ENCODE data around the gene DLK2. TPM values are rescaled to one million over a fixed set of nuclear protein-coding genes. Genes with fewer than 3 reads are reported as not detected.

Gene DLK2
- total RNA-seq, 1 donor from 2014 or later, result 2.5 TPM

DNA sequence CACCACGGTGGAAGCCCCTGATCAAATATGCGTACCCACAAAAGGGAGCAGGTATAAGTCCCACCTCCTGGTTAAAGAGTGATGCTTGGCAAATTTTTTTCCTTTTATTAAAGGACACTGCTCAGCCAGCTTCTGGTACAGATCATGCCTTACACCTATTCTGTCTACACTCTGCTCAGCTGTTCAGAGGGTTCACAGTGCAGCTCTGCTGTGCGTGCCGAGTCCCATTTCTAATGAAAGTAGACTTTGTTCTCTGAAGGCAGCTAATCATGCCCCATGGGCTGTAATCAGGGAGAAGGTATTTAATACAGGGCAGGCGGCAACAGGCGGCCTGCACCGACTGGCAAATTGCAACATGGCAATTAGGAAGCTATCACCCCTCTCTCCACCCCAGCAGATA lies 38.5 kb upstream of the DLK2 start:
- Mint-ChIP-seq H3K9me3 (no peaks in the 10 kb centered on the region), H3K27ac (no peak overlapping the region), H3K4me3 (ENCODE audit: low read depth) (no peak overlapping the region), H3K36me3 (ENCODE audit: low read depth) (peaks cover 11% of the 10 kb centered on the region), H3K4me1 (ENCODE audit: low read depth) (peaks cover 11% of the 10 kb centered on the region), H3K27me3 (ENCODE audit: low read depth) (no peaks in the 10 kb centered on the region)
- no peak for DNase-seq (ENCODE audit: low spot score)
- intact Hi-C loops (cut with micrococcal nuclease), result no loop called here

GRCh38 chr6:43493230-43493629 lies 37.9 kb upstream of the DLK2 start:
- Mint-ChIP-seq H3K36me3 (ENCODE audit: low read depth) (peaks cover 6% of the 10 kb centered on the region), H3K4me3 (ENCODE audit: low read depth) (no peak overlapping the region), H3K27me3 (ENCODE audit: low read depth) (no peaks in the 10 kb centered on the region), H3K27ac (no peak overlapping the region), H3K4me1 (ENCODE audit: low read depth) (peaks cover 11% of the 10 kb centered on the region), H3K9me3 (no peaks in the 10 kb centered on the region)
- DNase-seq (ENCODE audit: low spot score), result no peak
- intact Hi-C loops (cut with micrococcal nuclease), result no loop called here

DNA sequence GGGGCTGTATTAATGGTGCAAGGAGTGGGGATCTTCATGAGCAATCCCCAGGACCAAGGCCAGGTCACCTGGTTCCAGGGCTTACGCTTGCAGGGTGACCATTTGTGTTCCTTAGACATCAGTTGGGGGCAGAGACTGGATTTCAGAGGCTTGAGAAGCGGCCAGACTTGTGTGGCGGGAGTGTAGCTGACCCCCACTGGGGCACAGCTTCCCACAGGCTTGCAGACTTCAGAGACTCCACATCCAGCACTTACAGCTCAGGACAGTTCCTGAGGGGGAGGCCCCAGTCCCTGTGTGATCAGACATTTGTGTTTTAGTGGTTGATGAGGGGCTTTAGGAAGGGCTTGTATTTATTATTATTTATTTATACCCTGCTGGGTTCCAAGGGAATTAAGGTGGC lies 37.3 kb upstream of the DLK2 start:
- no peak for DNase-seq (ENCODE audit: low spot score)
- Mint-ChIP-seq H3K9me3 (no peaks in the 10 kb centered on the region), H3K27ac (no peak overlapping the region), H3K27me3 (ENCODE audit: low read depth) (no peaks in the 10 kb centered on the region), H3K4me3 (ENCODE audit: low read depth) (no peak overlapping the region), H3K36me3 (ENCODE audit: low read depth) (peaks cover 4% of the 10 kb centered on the region), H3K4me1 (ENCODE audit: low read depth) (peaks cover 11% of the 10 kb centered on the region)
- intact Hi-C loops (cut with micrococcal nuclease), result no loop called here

- no peak for DNase-seq (ENCODE audit: low spot score)
- Mint-ChIP-seq H3K27ac (no peak overlapping the region), H3K4me1 (ENCODE audit: low read depth) (peaks cover 11% of the 10 kb centered on the region), H3K9me3 (no peaks in the 10 kb centered on the region), H3K27me3 (ENCODE audit: low read depth) (no peaks in the 10 kb centered on the region), H3K36me3 (ENCODE audit: low read depth) (peaks cover 4% of the 10 kb centered on the region), H3K4me3 (ENCODE audit: low read depth) (no peak overlapping the region)
- intact Hi-C loops (cut with micrococcal nuclease), result no loop called here
Measured at GRCh38 chr6:43491750-43492661, 36.7 kb upstream of the DLK2 start.

DNA sequence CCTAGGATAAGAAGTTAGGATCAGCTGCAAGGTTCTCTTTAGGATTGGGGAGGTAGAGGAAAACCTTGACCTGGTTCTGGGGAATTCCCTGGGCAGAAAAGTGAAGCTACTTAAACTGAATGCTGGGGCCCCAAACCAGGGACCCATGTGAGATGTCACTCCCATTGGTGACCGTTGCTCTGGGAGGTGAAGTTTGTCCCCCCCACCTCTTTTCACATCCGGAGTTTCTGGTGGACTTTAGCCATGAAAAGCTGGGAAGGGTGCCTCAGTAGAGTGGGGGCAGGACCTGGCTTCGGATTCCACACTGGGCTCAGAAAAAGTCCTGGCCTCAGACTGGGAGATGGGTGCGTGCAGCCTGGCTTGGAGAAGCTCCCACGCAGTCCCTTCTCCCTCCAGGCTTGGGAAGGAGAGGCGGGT lies 35.2 kb upstream of the DLK2 start:
- no peak overlapping the region for H3K27ac Mint-ChIP-seq
- peaks cover 11% of the 10 kb centered on the region for H3K4me1 Mint-ChIP-seq (ENCODE audit: low read depth)
- no peaks in the 10 kb centered on the region for H3K9me3 Mint-ChIP-seq

GRCh38 chr6:43489277-43490072 lies 34.1 kb upstream of the DLK2 start:
- no peak overlapping the region for H3K27ac Mint-ChIP-seq
- no peaks in the 10 kb centered on the region for H3K27me3 Mint-ChIP-seq (ENCODE audit: low read depth)
- H3K4me3 Mint-ChIP-seq (ENCODE audit: low read depth), result no peak overlapping the region
- intact Hi-C loops (cut with micrococcal nuclease), result no loop called here
- H3K9me3 Mint-ChIP-seq, result no peaks in the 10 kb centered on the region
- H3K4me1 Mint-ChIP-seq (ENCODE audit: low read depth), result peaks cover 6% of the 10 kb centered on the region
- DNase-seq (ENCODE audit: low spot score), result no peak
- peaks cover 4% of the 10 kb centered on the region for H3K36me3 Mint-ChIP-seq (ENCODE audit: low read depth)

More for the DNA sequence above, 35.2 kb upstream of the DLK2 start:
- DNase-seq (ENCODE audit: low spot score), result no peak
- H3K27me3 Mint-ChIP-seq (ENCODE audit: low read depth), result no peaks in the 10 kb centered on the region
- peaks cover 4% of the 10 kb centered on the region for H3K36me3 Mint-ChIP-seq (ENCODE audit: low read depth)
- intact Hi-C loops (cut with micrococcal nuclease), result no loop called here
- H3K4me3 Mint-ChIP-seq (ENCODE audit: low read depth), result no peak overlapping the region

- H3K9me3 Mint-ChIP-seq, result no peaks in the 10 kb centered on the region
- intact Hi-C loops (cut with micrococcal nuclease), result no loop called here
- H3K4me3 Mint-ChIP-seq (ENCODE audit: low read depth), result no peak overlapping the region
- no peak overlapping the region for H3K27ac Mint-ChIP-seq
- DNase-seq (ENCODE audit: low spot score), result no peak
- peaks cover 6% of the 10 kb centered on the region for H3K4me1 Mint-ChIP-seq (ENCODE audit: low read depth)
- H3K27me3 Mint-ChIP-seq (ENCODE audit: low read depth), result no peaks in the 10 kb centered on the region
- H3K36me3 Mint-ChIP-seq (ENCODE audit: low read depth), result peaks cover 4% of the 10 kb centered on the region
Measured at GRCh38 chr6:43488667-43489276, 33.4 kb upstream of the DLK2 start.

DNA sequence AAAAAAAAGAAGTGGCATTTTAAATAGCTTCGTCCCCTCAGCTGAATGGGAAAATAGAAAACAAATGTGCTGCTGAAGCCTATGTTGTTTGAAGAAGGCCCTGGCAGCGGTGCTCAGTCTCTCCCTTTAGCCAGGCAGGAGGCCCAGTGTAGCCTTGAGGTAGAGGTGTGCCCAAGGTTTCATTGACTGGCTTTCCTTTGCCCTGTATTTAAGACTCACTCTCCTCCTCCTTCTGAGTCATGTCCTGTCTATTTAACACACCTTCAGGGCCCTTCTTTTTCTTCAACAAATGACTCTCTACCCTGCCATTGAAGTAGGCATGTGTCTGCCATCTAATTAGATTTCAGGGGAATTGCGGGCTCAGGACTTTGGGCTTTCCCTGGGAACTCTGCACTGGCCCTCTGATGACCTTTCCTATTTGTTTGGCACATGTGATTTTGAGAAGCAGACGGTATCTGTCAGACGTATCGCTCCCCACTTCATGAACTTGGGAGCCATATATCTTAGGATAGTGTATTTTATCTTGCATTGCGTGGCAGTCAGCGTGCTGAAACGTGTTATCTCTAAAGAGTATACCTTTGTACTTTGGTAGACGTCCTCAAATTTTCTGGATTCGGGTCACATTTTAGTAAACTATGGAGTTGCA lies 26.4 kb upstream of the DLK2 start:
- Mint-ChIP-seq H3K36me3 (ENCODE audit: low read depth) (peaks cover 7% of the 10 kb centered on the region), H3K4me1 (ENCODE audit: low read depth) (peaks cover 43% of the 10 kb centered on the region), H3K4me3 (ENCODE audit: low read depth) (no peak overlapping the region), H3K27me3 (ENCODE audit: low read depth) (no peaks in the 10 kb centered on the region), H3K9me3 (no peaks in the 10 kb centered on the region), H3K27ac (no peak overlapping the region)
- no peak for DNase-seq (ENCODE audit: low spot score)
- intact Hi-C loops (cut with micrococcal nuclease), result no loop called here

DNA sequence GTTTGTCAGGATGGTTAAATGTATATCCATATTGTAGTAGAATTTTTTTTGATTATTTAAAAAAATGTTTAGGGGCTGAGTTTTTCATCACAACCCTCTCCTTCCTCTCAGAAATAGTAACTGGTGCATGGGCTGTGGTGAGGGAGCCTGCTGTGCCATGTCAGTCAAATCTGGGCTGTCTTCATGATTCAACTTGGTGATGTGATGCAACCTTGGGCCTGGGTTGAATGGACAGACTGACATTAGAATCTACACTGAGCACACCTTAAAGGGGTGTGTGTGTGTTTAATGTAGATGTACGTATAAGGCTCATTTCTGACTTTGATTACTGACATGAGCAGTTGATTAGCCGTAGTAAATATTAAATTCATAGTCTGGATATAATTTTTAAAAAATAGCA lies 25.7 kb upstream of the DLK2 start:
- intact Hi-C loops (cut with micrococcal nuclease), result no loop called here
- peaks cover 7% of the 10 kb centered on the region for H3K36me3 Mint-ChIP-seq (ENCODE audit: low read depth)
- H3K9me3 Mint-ChIP-seq, result no peaks in the 10 kb centered on the region
- H3K27ac Mint-ChIP-seq, result no peak overlapping the region
- H3K4me3 Mint-ChIP-seq (ENCODE audit: low read depth), result no peak overlapping the region
- H3K4me1 Mint-ChIP-seq (ENCODE audit: low read depth), result peaks cover 46% of the 10 kb centered on the region
- no peak for DNase-seq (ENCODE audit: low spot score)
- H3K27me3 Mint-ChIP-seq (ENCODE audit: low read depth), result no peaks in the 10 kb centered on the region

GRCh38 chr6:43478008-43478372 lies 22.6 kb upstream of the DLK2 start:
- Mint-ChIP-seq H3K36me3 (ENCODE audit: low read depth) (peaks cover 7% of the 10 kb centered on the region), H3K27me3 (ENCODE audit: low read depth) (no peaks in the 10 kb centered on the region), H3K4me3 (ENCODE audit: low read depth) (peak overlapping the region; percentile 95), H3K4me1 (ENCODE audit: low read depth) (peaks cover 44% of the 10 kb centered on the region), H3K9me3 (no peaks in the 10 kb centered on the region), H3K27ac (peak overlapping the region; percentile 89)
- no peak for DNase-seq (ENCODE audit: low spot score)
- intact Hi-C loops (cut with micrococcal nuclease), result no loop called here

- DNase-seq (ENCODE audit: low spot score), result peak; percentile 92
- Mint-ChIP-seq H3K4me3 (ENCODE audit: low read depth) (peak within 1 kb of the TSS; percentile 95), H3K27me3 (ENCODE audit: low read depth) (no peaks in the 10 kb centered on the region), H3K9me3 (no peaks in the 10 kb centered on the region), H3K27ac (peak within 1 kb of the TSS; percentile 89), H3K36me3 (ENCODE audit: low read depth) (peaks cover 6% of the 10 kb centered on the region), H3K4me1 (ENCODE audit: low read depth) (peaks cover 43% of the 10 kb centered on the region)
- intact Hi-C loops (cut with micrococcal nuclease), result no loop called here
Measured at GRCh38 chr6:43477235-43478007, 22.1 kb upstream of the DLK2 start, which contains the start of gene TJAP1. TSS of gene TJAP1 (plus strand) at chr6:43477570. CDS start at chr6:43499002, 21,432 bp downstream.

DNA sequence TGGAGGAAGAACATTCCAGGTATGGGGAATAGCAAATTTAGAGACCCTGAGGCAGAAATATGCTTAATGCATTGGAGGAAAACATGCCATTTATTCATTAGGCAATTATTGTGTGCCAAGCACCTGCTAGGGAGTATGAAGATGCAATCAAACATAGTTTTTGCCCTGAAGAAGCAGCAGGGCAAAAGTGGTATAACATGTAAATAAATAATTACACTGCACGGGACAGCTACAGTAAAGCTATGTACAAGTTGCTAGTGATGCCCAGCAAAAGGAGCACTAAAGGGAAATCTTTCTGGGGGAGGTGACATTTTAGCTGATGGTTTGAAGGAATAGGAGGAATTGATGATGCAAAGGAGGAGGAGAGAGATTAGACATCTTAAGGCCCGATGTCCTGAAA lies 21.4 kb upstream of the DLK2 start:
- DNase-seq (ENCODE audit: low spot score), result no peak
- intact Hi-C loops (cut with micrococcal nuclease), result no loop called here
- Mint-ChIP-seq H3K27ac (peak overlapping the region; percentile 89), H3K4me3 (ENCODE audit: low read depth) (peak overlapping the region; percentile 95), H3K9me3 (no peaks in the 10 kb centered on the region), H3K27me3 (ENCODE audit: low read depth) (no peaks in the 10 kb centered on the region), H3K36me3 (ENCODE audit: low read depth) (peaks cover 3% of the 10 kb centered on the region), H3K4me1 (ENCODE audit: low read depth) (peaks cover 38% of the 10 kb centered on the region)

Measured in activated T-helper 2 cell treated with anti-CD3 and anti-CD28 coated beads, Interferon-gamma antibody, Interleukin-2, Interleukin-4, amounts not matched to agents 10 μg/mL and 5 μg/mL and 100 μg/mL, durations not matched to agents 14 hours and 24 hours and 36 hours (primary cell).